ENCODE results near the gene SYT3.

DNA sequence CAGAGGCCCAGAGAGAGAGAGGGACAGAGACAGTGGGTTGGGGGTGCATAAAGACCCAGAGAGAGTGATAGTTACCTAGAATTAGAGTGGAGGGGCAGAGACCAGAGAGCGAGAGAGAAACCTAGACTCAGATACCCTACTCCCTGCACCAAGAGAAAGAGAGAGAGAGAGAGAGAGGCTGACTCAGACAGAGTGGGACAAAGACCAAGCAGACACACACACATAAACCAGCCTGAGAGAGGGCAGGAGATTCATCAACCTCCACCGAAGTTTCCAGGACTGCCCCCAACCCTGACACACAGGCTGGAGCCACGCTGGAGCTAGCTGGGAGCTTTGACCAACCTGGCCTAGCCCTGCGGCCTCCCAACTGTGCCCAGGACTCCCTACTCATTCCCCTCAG, 12.9 kb downstream of the SYT3 start:
- no peak for TF ChIP-seq CTCF (IDR thresholded peaks at IDR 0.05)
- TF ChIP-seq POLR2A (IDR thresholded peaks at IDR 0.05) = no peak
